AG08395 (cell line): ENCODE data around the gene SBF1.
A peak's percentile ranks its signal among the peaks of the same experiment; 100 is the strongest.

Experiments
- DNase-seq: peaks from one replicate; pipeline ENCODE4 v3.0.0; 2012; ENCODE audit warnings: mixed read lengths, low spot score

Gene SBF1

DNA sequence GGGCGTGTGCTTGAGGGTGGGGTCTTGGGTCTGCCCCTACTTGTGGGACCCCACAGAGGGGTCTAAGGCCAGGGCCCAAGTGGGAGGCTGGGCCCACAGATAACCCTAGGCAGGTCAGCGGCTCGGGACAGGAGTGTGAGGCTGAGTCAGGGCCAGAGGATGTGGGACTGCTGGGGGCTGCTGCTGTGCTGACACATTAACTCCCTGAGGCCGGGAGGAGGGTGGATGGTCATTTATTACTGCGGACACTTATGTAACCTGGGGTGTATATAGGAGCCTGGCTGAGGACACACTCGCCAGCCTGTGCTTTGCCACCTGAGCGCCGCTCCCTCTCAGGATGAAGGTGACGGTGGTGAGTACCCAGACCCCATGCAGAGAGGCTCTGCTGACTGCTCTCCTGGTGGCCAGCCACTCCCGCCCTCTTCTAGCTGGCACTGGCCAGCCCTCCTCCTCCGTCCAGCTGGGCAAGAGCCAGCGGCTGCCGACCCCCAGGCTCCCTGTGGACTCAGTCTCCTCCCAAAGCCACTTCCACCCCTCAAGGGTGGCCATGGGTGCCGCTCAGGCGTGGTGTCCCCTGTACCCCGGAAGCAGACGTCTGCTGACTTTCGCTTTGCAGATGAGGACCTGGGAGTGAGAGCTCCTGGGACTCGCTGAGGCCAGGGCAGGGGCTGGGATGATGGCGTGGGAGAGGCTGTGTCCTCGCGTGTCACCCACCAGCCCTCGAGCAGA lies 11.9 kb upstream of the SBF1 start, which contains the start of gene MIOX:
Gene MIOX (plus strand): TSS at position 299 of the 729 bp plus-strand sequence. CDS start 39 bp downstream, at position 338.
- DNase-seq, result no peak

DNA sequence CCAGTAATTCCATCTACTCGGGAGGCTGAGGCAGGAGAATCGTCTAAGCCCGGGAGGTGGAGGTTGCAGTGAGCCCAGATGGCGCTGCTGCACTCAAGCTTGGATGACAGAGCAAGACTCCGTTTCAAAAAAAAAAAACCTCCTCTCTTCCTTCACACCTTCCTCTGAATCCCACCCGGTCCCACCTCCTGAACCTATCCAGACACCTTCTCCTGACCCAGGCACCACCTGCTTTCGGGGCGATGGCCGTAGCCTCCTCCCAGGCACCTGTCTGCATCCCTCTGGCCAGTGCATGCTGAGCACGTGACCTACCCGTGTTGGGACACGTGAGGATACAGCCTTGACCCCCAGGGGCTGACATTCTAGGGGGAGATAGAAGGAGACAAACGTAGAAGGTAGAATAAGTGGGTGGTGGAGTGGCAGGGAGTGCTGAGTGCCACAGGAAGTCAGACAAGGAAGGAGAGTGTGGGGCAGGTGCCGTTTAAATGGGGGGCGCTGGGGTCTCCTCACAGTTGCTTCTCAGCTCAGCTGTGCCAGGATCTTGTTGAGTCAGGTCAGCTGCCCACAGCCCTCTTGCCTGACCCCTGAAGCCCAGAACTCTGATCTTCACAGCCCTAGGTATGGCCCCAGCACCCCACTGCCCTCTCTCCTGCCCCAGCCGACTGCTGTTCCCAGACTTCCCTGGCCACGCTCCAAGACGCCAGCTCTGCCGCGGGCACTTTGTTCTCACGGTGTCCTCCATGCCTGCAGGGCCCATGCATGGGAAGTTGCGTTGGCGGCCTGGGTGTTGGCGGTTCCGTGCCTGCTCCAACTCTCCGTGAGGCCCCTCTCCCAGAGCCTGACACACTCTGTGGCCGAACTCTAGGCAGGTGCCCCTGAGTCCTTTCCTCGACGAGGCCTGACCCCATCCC lies 10.6 kb upstream of the SBF1 start:
- DNase-seq, result no peak

- no peak for DNase-seq
Observed at GRCh38 chr22:50483977-50484853, 9.4 kb upstream of the SBF1 start.

GRCh38 chr22:50483556-50483955 lies 8.7 kb upstream of the SBF1 start:
- DNase-seq, result no peak

GRCh38 chr22:50483106-50483505 lies 8.3 kb upstream of the SBF1 start:
- DNase-seq, result no peak

DNA sequence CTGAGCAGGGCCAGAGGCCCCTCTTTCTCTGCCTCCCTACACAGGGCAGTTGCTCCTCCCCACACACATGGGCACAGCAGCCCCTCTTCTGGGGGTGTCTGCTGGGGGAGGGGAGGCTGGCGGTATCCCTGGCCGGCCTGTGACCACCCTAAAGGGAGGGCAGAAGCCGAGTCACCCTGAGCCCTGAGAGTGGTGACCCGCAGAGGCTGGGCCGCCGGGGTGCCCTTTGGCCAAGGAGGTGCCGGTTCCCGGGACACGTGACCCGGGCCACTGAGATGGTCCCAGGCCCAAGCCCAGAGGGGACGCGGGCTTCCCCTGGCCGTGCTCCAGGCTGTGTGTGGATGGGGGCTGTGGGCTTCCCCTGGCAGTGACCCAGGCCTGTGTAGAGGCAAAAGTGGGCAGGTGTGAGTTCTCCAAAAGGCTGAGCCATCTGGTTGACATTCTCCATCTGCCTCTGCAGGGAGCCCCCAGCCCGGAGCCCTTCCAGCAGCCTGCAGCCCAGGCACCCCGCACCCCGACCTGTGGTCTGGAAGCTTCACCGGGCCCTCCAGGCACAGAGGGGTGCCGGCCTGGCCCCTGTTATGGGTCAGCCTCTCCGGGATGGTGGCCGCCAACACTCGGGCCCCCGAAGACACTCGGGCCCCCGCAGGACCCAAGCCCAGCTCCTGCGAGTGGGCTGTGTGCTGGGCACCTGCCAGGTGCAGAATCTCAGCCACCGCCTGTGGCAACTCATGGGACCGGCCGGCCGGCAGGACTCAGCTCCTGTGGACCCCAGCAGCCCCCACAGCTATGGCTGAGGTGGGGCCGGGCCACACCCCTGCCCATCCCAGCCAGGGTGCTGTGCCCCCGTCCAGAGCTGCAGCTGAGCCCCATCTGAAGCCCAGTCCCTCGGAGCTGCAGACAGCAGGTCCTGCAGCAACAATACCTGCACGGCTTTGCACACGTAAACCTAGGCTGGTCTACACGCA lies 7.6 kb upstream of the SBF1 start:
- no peak for DNase-seq

DNA sequence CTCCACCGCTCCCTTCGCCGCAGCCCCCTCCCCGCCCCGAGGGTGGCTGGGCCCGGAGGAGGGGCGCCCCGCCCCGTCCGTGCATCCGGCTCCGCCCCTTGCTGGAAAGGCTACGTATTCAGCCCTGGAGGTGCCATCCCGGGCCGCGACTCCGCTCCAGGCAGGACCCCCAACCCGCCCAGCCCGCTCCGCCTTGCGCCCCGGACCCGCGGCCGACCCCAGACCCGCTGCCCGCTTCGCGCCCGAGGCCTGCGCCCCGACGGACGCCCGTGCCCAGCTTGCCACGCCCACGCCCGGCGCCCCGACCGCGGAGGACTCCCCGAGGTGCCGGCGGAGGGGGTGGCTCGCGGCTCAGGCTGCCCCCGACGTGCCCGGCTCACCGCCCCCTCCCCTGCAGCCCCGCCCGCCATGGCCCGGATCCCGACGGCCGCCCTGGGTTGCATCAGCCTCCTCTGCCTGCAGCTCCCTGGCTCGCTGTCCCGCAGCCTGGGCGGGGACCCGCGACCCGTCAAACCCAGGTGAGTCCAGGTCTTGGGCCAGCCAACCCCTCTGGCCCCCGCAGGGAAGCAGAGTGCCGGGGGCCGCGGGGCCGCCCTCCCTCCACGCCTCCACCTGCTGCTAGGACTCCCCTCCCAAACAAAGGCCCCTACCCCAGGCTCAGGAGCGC lies 6.7 kb upstream of the SBF1 start, which contains the start of gene ADM2:
Gene ADM2 (plus strand): TSS at position 104 of the 667 bp plus-strand sequence. CDS start 305 bp downstream, at position 409.
- peak; percentile 56 for DNase-seq

- no peak for DNase-seq
Observed at GRCh38 chr22:50481045-50481439, 6.2 kb upstream of the SBF1 start.

GRCh38 chr22:50479721-50480120 lies 4.9 kb upstream of the SBF1 start:
- DNase-seq, result no peak

GRCh38 chr22:50477923-50478322 lies 3.1 kb upstream of the SBF1 start:
- DNase-seq, result no peak

DNA sequence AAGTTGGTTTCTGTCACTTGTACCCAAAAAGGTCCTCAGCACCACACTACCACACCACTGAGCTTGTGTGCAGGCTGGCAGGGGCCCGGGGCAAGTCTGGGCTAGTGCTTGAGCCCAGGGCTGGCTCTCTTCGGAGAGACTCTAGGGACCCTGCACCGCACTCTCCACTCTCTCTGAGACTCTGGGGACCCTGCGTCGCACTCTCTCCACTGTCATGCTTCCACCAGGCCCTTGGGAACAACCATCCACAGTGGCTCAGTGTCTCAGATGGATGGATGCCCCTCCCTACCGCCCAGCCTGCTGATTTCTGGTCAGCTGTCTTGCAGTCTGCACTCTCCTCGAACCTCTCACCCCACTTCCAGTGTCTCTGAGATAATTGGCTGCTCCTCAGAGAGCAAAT lies 2.0 kb upstream of the SBF1 start:
- DNase-seq, result no peak

- no peak for DNase-seq
Observed at GRCh38 chr22:50475652-50476002, 792 bp upstream of the SBF1 start.

DNA sequence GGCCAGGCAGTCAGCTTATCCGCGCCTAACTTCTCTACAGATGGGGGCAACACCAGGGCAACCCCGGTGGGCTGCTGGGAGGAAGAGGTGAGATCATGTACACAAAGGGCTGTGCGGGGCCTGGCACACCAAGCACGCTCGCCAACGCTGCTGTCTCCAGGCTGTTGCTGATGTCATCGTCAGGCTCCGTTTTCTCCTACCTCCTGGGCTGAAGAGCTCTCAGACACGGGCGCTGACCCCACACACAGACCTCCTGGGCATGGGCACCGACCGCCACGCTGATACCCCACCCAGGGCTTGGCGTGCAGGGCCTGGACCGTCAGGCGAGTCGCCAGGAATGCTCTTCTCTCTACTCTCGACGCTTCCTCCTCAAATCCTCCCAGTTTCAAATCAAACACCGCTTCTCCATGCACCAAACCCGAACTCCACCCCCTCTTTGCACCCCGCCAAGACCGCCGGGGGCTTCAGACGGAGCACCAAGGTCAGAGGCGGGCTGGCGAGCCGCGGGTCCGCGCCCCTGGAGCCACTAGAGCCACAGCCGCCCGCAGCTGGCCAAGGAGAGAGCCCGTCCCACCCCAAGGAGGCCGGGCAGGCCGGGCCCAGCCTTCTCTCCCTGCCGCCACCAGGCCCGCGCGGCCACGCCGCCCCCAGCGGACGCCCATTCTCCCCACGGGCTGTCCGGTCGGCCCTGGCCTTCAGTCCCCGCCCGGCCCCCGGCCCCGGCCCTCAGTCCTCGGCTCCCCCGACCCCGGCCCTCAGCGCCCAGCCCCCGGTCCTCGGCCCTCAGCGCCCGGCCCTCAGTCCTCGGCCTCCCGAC lies 772 bp downstream of the SBF1 start:
- peak; percentile 64 for DNase-seq

DNA sequence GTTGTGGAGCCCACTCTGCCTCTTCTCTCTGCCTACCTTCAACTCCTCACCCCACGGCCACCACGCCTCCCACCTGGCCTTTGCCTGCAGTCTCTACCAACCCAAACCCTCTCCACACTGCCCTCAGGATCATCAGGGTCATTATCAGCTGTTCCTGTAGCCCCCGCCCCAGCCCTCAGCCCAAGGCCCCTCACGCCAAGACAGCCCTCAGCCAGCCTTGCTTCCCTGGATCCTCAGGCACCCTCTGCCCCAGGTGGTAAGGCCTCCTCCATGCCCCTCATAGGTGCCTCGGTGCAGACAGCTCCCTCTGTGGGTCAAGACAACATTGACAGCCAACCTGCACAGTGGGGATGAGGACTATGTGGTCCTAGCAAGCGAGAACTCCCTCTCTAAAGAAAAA lies 1.7 kb downstream of the SBF1 start:
- no peak for DNase-seq

DNA sequence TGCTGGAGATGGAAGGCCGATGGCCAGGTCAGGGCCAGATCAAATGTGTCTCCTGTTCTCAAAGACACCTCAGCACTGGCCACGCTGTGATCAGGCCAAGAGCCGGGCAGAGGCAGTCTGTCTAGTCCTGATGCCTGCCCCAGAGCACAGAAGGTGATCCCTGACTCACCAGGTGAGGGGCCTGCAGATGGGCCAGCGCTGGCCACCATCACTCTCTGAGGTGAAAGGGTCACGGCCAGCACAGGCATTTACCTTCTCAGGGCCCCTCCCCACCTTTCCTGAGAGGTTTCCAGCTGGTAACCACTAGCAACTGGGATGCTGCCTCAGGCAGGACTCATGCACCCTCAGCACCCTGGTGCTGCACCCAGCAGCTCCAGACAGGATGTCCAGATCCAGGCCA lies 2.9 kb downstream of the SBF1 start:
- DNase-seq, result no peak

DNA sequence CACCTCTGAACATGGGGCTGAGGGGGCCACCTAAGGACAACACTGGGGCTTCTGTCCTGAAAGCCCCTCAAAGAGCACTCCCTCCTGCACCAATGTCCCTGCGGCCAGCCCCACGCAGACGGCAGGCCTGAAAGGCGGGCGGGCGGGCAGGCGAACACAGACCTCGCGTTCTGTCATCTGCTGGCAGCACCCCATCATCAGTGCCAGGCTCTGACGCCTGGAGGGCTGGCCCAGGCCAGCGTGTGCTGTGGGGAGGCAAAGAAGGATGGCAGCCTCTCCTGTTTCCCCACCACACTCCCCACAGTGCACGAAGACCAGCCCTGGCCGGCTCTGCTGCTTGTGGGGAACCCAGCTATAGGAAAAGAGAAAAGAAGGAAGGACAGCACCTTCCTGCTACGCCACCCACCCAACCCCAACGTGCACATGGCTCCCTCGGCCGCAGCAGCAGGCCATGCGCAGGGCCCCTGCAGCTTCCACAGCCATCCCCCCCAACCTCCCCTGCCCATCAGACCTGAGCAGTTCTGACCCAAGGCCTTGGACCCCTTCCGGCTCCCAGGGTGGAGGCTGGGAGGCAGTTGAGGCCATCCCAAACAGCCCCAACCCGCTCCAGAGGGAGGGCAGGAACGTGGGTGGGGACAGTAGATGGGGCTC lies 3.5 kb downstream of the SBF1 start:
- no peak for DNase-seq

DNA sequence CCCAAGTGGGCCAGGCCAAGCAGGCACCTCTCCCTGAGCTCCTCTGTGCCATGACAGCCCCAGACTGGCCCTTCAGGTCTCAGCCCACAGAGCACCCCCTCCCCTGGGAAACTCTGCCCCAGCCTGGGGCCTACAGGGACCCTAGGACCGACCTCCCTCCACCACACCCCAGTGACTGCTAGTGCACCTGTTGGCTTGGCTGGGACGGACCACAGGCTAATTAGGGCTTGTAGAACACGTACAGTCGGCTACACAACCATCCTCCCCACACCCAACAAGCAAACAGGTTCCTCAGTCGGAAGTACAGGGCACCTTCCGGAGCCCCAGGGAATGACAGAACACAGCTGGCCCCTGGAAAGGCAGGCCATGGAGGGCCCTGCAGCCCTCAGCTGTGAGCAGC lies 4.3 kb downstream of the SBF1 start:
- no peak for DNase-seq

- DNase-seq, result no peak
Observed at GRCh38 chr22:50469377-50470305, 5.2 kb downstream of the SBF1 start.
